Neutrophil (primary cell): ENCODE measurements around the gene PELI1.
A peak's percentile ranks its signal among the peaks of the same experiment; 100 is the strongest.

Experiments
- H3K27ac ChIP-seq: fragments of 200-600 bp; sonication (generic); 2 replicates; pipeline ENCODE4 v1.5.1; 2016; ENCODE audit warnings: mild to moderate bottlenecking, moderate library complexity
- H3K27me3 ChIP-seq: fragments of 200-600 bp; sonication (generic); 2 replicates; pipeline ENCODE4 v1.6.0; 2016; ENCODE audit warnings: mild to moderate bottlenecking
- H3K36me3 ChIP-seq: fragments of 200-600 bp; sonication (generic); 2 replicates; pipeline ENCODE4 v1.5.1; 2017
- H3K4me1 ChIP-seq, 2 experiments: fragments of 200-600 bp in 1 of 2; sonication (generic) in 1 of 2; 1 replicate in 1 of 2; 2 replicates in 1 of 2; pipeline versions ENCODE4 v1.5.1 to v1.6.1; 2013 to 2016; ENCODE audit warnings: low read depth in 1 of 2, low read length in 1 of 2, mild to moderate bottlenecking in 1 of 2, moderate library complexity in 1 of 2; ENCODE audit not compliant: control insufficient read depth in 1 of 2, insufficient read depth in 1 of 2
- H3K4me3 ChIP-seq, 2 experiments: fragments of 200-600 bp in 1 of 2; sonication (generic) in 1 of 2; 1 replicate in 1 of 2; 2 replicates in 1 of 2; pipeline ENCODE4 v1.5.1; 2013 to 2016; ENCODE audit warnings: low read depth in 1 of 2, low read length in 1 of 2, mild to moderate bottlenecking in 1 of 2, moderate library complexity in 1 of 2
- H3K9me3 ChIP-seq: fragments of 200-600 bp; sonication (generic); 2 replicates; pipeline ENCODE4 v1.5.1; 2016
- TF ChIP-seq, protein P1 (sequence below): fragments of 200-600 bp; sonication (generic); IDR thresholded peaks from 2 replicates; pipeline ENCODE4 v1.5.1; 2016; ENCODE audit warnings: antibody characterized with exemption

The PELI1 gene

GRCh38 chr2:64145714-64146113 is 1.5 kb upstream of the PELI1 start:
- Histone ChIP-seq H3K36me3 (peaks cover 10% of the 10 kb centered on the region), H3K27ac (no peak overlapping the region), H3K4me3 (no peak overlapping the region), H3K4me1 (peaks cover 20% of the 10 kb centered on the region in 2 experiments), H3K9me3 (no peaks in the 10 kb centered on the region), H3K27me3 (no peaks in the 10 kb centered on the region)
- TF ChIP-seq, protein P1, sequence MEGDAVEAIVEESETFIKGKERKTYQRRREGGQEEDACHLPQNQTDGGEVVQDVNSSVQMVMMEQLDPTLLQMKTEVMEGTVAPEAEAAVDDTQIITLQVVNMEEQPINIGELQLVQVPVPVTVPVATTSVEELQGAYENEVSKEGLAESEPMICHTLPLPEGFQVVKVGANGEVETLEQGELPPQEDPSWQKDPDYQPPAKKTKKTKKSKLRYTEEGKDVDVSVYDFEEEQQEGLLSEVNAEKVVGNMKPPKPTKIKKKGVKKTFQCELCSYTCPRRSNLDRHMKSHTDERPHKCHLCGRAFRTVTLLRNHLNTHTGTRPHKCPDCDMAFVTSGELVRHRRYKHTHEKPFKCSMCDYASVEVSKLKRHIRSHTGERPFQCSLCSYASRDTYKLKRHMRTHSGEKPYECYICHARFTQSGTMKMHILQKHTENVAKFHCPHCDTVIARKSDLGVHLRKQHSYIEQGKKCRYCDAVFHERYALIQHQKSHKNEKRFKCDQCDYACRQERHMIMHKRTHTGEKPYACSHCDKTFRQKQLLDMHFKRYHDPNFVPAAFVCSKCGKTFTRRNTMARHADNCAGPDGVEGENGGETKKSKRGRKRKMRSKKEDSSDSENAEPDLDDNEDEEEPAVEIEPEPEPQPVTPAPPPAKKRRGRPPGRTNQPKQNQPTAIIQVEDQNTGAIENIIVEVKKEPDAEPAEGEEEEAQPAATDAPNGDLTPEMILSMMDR = no peak

DNA sequence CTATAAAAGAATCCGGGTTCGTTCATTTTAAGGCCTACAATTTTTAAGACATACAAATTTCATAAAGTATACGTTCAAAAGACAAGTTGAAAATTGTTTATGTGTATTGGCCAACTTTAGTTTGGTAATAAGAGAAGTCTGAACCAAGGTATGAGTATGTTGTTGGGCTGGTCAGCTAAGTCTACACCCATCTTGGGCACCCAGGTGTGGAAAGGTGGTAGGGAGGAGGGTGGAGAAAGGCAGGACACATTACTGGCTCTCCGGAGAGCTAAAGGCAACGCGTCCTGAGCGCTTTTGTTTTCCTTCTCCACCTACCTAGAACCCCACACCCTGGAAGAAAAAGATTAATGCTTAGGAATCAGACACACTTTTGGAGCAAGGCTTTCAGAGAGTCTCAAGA is 899 bp upstream of the PELI1 start:
- TF ChIP-seq, protein P1 = no peak

GRCh38 chr2:64143169-64144056 is 807 bp downstream of the PELI1 start:
- TF ChIP-seq, protein P1 = no peak
- Histone ChIP-seq H3K4me1 (peaks cover 41 to 43% of the 10 kb centered on the region in 2 experiments), H3K27ac (peak overlapping the region; percentile 99), H3K4me3 (peak overlapping the region; percentile 68 to 90), H3K27me3 (no peaks in the 10 kb centered on the region), H3K9me3 (no peaks in the 10 kb centered on the region), H3K36me3 (peaks cover 23% of the 10 kb centered on the region)

More for the DNA sequence above, 899 bp upstream of the PELI1 start:
- H3K9me3 ChIP-seq = no peaks in the 10 kb centered on the region
- H3K4me3 ChIP-seq = no peak overlapping the region
- peaks cover 10% of the 10 kb centered on the region for H3K36me3 ChIP-seq
- H3K27ac ChIP-seq = peak overlapping the region; percentile 99
- H3K27me3 ChIP-seq = no peaks in the 10 kb centered on the region
- peaks cover 24 to 26% of the 10 kb centered on the region in 2 experiments for H3K4me1 ChIP-seq

GRCh38 chr2:64142741-64143168 is 1.5 kb downstream of the PELI1 start:
- peaks cover 28% of the 10 kb centered on the region for H3K36me3 ChIP-seq
- H3K4me3 ChIP-seq = peak overlapping the region; percentile 68 to 90
- TF ChIP-seq, protein P1 = no peak
- H3K4me1 ChIP-seq = peaks cover 48 to 50% of the 10 kb centered on the region in 2 experiments
- no peaks in the 10 kb centered on the region for H3K27me3 ChIP-seq
- H3K27ac ChIP-seq = peak overlapping the region; percentile 99
- H3K9me3 ChIP-seq = no peaks in the 10 kb centered on the region

- Histone ChIP-seq H3K9me3 (no peaks in the 10 kb centered on the region), H3K27ac (peak overlapping the region; percentile 99), H3K4me3 (peak overlapping the region; percentile 68 to 90), H3K36me3 (peaks cover 30% of the 10 kb centered on the region), H3K27me3 (no peaks in the 10 kb centered on the region), H3K4me1 (peaks cover 57 to 59% of the 10 kb centered on the region in 2 experiments)
- TF ChIP-seq, protein P1 = no peak
Measured at GRCh38 chr2:64141674-64142405, 2.4 kb downstream of the PELI1 start.
